ENCODE measurements around the gene MSI1.

Gene MSI1

GRCh38 chr12:120356567-120357030 is 12.4 kb downstream of the MSI1 start:
- DNase-seq (ENCODE audit: extremely low read depth, low read depth): peak; percentile 55
- peak; percentile 84 for TF ChIP-seq CTCF (IDR thresholded peaks at IDR 0.05; ENCODE audit: low read depth, low read length)

GRCh38 chr12:120353556-120354317 is 15.2 kb downstream of the MSI1 start:
- no peak for DNase-seq (ENCODE audit: extremely low read depth, low read depth)
- TF ChIP-seq CTCF (IDR thresholded peaks at IDR 0.05; ENCODE audit: low read depth, low read length): no peak

GRCh38 chr12:120353136-120353535 is 15.8 kb downstream of the MSI1 start:
- no peak for TF ChIP-seq CTCF (IDR thresholded peaks at IDR 0.05; ENCODE audit: low read depth, low read length)
- no peak for DNase-seq (ENCODE audit: extremely low read depth, low read depth)

GRCh38 chr12:120352117-120352516 is 16.8 kb downstream of the MSI1 start:
- TF ChIP-seq CTCF (IDR thresholded peaks at IDR 0.05; ENCODE audit: low read depth, low read length): no peak
- no peak for DNase-seq (ENCODE audit: extremely low read depth, low read depth)

GRCh38 chr12:120350576-120351350 is 18.2 kb downstream of the MSI1 start:
- no peak for TF ChIP-seq CTCF (IDR thresholded peaks at IDR 0.05; ENCODE audit: low read depth, low read length)
- no peak for DNase-seq (ENCODE audit: extremely low read depth, low read depth)

- no peak for TF ChIP-seq CTCF (IDR thresholded peaks at IDR 0.05; ENCODE audit: low read depth, low read length)
Observed at GRCh38 chr12:120347766-120348165, 21.2 kb downstream of the MSI1 start.

GRCh38 chr12:120346681-120347080 is 22.3 kb downstream of the MSI1 start:
- no peak for TF ChIP-seq CTCF (IDR thresholded peaks at IDR 0.05; ENCODE audit: low read depth, low read length)
- DNase-seq (ENCODE audit: extremely low read depth, low read depth): no peak

More at GRCh38 chr12:120347766-120348165, 21.2 kb downstream of the MSI1 start:
- no peak for DNase-seq (ENCODE audit: extremely low read depth, low read depth)
